ENCODE measurements around the gene PDCL2. TPM values are rescaled to one million over a fixed set of nuclear protein-coding genes. Genes with fewer than 3 reads are reported as not detected.

Gene PDCL2
- total RNA-seq, 4 donors from 2014 or later, result 1.5 TPM; not detected in 3

- Histone ChIP-seq H3K27me3 (no peaks in the 10 kb centered on the region), H3K9me3 (no peaks in the 10 kb centered on the region), H3K27ac (no peak overlapping the region), H3K36me3 (peaks cover 0 to 50% (median 0%) of the 10 kb centered on the region in 3 donors), H3K4me1 (no peaks in the 10 kb centered on the region), H3K4me3 (no peak overlapping the region)
- DNase-seq, result no peak
- 48 to 53% methylated on average over 3 of the region's 3 CpGs for WGBS, 2 donors
- no peak for TF ChIP-seq POLR2A (IDR thresholded peaks at IDR 0.05)
- TF ChIP-seq CTCF (IDR thresholded peaks at IDR 0.05), result no peak
- intact Hi-C loops (cut with DNase I), result no loop called here
These were observed 82.8 kb downstream of the PDCL2 start for GRCh38 chr4:55509266-55509665.

GRCh38 chr4:55507612-55508011 lies 84.4 kb downstream of the PDCL2 start:
- no peaks in the 10 kb centered on the region for H3K9me3 ChIP-seq
- TF ChIP-seq CTCF (IDR thresholded peaks at IDR 0.05) (no peak), POLR2A (IDR thresholded peaks at IDR 0.05) (no peak)
- peaks cover 0 to 54% (median 0%) of the 10 kb centered on the region in 3 donors for H3K36me3 ChIP-seq
- H3K27me3 ChIP-seq, result no peaks in the 10 kb centered on the region
- intact Hi-C loops (cut with DNase I), result no loop called here
- 89 to 95% methylated on average over 1 of the region's 1 CpG for WGBS, 2 donors
- no peak overlapping the region for H3K4me3 ChIP-seq
- H3K4me1 ChIP-seq, result no peaks in the 10 kb centered on the region
- no peak overlapping the region for H3K27ac ChIP-seq
- DNase-seq, result no peak

Other genes starting within 250 kb of the PDCL2 start
- 10 to 100 TPM in 3 of 4 donors, 1 to 10 TPM in 1; 9.9 to 28.1 (median 18.4) TPM for gene SRD5A3, start 246.0 kb downstream of the PDCL2 start, total RNA-seq
- 100 to 1,000 TPM; 136 to 276 (median 179) TPM for gene TMEM165, start 196.3 kb downstream of the PDCL2 start, total RNA-seq
- gene CLOCK, start 45.3 kb downstream of the PDCL2 start, total RNA-seq, result 10 to 100 TPM; 15.2 to 39.3 (median 32.6) TPM
- gene NMU, start 44.1 kb upstream of the PDCL2 start, total RNA-seq, result 100 to 1,000 TPM; 110 to 137 (median 116) TPM
- not detected for gene EXOC1L, start 227.5 kb upstream of the PDCL2 start, total RNA-seq

Measured in esophagus squamous epithelium (tissue), 5 donors.